ENCODE data around the gene ABHD18. TPM values are rescaled to one million over a fixed set of nuclear protein-coding genes. Genes with fewer than 3 reads are reported as not detected.

ABHD18 gene
- polyA plus RNA-seq, 1 donor from 2014 or later, result 17.5 TPM

DNA sequence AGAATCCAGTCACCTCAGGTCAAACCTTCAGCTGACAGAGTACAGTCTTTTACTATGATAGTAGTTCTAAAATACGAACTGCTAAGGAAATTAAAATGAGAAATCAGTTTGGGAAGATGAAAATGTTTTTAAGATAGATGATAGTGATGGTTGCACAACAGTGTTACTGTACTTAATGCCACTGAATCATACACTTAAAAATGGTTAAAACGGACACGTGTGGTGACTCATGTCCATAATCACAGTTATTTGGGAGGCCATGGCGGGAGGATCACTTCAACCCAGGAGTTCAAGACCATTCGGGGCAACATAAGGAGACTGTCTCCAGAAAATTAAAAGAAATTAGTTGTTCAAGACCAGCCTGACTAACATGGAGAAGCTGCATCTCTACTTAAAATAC is 41.4 kb downstream of the ABHD18 start:
- no peak overlapping the region for H3K4me3 ChIP-seq (ENCODE audit: low read length)
- no peak overlapping the region for H3K4me2 ChIP-seq (ENCODE audit: low read length)
- H3K9me2 ChIP-seq (ENCODE audit: insufficient read depth, low read length), result no peaks in the 10 kb centered on the region
- H3F3A ChIP-seq (ENCODE audit: insufficient read depth, low read length, poor library complexity, severe bottlenecking), result no peaks in the 10 kb centered on the region
- H3K9ac ChIP-seq (ENCODE audit: low read length), result no peak overlapping the region
- no peaks in the 10 kb centered on the region for H3K27me3 ChIP-seq (ENCODE audit: insufficient read depth, low read depth, low read length)
- H3K36me3 ChIP-seq (ENCODE audit: insufficient read depth, low read length), result no peaks in the 10 kb centered on the region
- no peak overlapping the region for H3K27ac ChIP-seq (ENCODE audit: low read length)
- no peak overlapping the region for H2AFZ ChIP-seq (ENCODE audit: low read depth, low read length)
- no peaks in the 10 kb centered on the region for H4K20me1 ChIP-seq (ENCODE audit: insufficient read depth)
- no peaks in the 10 kb centered on the region for H3K9me3 ChIP-seq (ENCODE audit: low read length)
- H3K79me2 ChIP-seq (replicated peaks; ENCODE audit: insufficient read depth, low read length), result no peaks in the 10 kb centered on the region
- no peak for TF ChIP-seq SMC3 (conservative IDR thresholded peaks at IDR 0.05; ENCODE audit: poor library complexity)
- TF ChIP-seq, protein P1, sequence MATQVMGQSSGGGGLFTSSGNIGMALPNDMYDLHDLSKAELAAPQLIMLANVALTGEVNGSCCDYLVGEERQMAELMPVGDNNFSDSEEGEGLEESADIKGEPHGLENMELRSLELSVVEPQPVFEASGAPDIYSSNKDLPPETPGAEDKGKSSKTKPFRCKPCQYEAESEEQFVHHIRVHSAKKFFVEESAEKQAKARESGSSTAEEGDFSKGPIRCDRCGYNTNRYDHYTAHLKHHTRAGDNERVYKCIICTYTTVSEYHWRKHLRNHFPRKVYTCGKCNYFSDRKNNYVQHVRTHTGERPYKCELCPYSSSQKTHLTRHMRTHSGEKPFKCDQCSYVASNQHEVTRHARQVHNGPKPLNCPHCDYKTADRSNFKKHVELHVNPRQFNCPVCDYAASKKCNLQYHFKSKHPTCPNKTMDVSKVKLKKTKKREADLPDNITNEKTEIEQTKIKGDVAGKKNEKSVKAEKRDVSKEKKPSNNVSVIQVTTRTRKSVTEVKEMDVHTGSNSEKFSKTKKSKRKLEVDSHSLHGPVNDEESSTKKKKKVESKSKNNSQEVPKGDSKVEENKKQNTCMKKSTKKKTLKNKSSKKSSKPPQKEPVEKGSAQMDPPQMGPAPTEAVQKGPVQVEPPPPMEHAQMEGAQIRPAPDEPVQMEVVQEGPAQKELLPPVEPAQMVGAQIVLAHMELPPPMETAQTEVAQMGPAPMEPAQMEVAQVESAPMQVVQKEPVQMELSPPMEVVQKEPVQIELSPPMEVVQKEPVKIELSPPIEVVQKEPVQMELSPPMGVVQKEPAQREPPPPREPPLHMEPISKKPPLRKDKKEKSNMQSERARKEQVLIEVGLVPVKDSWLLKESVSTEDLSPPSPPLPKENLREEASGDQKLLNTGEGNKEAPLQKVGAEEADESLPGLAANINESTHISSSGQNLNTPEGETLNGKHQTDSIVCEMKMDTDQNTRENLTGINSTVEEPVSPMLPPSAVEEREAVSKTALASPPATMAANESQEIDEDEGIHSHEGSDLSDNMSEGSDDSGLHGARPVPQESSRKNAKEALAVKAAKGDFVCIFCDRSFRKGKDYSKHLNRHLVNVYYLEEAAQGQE (IDR thresholded peaks at IDR 0.05; ENCODE audit: borderline replicate concordance), result no peak

DNA sequence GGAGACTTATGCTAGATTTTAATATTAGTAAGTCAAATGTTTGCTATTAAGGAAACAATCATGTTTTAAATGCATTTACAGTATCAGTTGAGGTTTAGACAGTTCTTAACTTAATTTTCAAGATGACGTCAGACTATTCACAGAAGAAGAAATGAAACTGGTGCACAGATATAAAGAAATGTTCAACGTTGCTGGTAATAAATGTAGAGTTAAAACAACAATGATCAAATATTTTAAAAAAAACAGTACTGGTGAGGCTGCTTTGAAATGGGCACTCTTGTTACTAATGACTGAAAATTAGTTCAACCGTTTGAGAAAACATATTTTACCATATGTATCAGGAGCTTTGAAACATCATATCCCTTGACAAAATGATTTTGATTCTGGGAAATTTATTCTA is 44.2 kb downstream of the ABHD18 start:
- H3K27ac ChIP-seq (ENCODE audit: low read length), result no peak overlapping the region
- no peak overlapping the region for H3K4me3 ChIP-seq (ENCODE audit: low read length)
- no peaks in the 10 kb centered on the region for H3K27me3 ChIP-seq (ENCODE audit: insufficient read depth, low read depth, low read length)
- no peak for TF ChIP-seq TAF1 (IDR thresholded peaks at IDR 0.05; ENCODE audit: low read depth)
- TF ChIP-seq, protein P2, sequence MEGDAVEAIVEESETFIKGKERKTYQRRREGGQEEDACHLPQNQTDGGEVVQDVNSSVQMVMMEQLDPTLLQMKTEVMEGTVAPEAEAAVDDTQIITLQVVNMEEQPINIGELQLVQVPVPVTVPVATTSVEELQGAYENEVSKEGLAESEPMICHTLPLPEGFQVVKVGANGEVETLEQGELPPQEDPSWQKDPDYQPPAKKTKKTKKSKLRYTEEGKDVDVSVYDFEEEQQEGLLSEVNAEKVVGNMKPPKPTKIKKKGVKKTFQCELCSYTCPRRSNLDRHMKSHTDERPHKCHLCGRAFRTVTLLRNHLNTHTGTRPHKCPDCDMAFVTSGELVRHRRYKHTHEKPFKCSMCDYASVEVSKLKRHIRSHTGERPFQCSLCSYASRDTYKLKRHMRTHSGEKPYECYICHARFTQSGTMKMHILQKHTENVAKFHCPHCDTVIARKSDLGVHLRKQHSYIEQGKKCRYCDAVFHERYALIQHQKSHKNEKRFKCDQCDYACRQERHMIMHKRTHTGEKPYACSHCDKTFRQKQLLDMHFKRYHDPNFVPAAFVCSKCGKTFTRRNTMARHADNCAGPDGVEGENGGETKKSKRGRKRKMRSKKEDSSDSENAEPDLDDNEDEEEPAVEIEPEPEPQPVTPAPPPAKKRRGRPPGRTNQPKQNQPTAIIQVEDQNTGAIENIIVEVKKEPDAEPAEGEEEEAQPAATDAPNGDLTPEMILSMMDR (IDR thresholded peaks at IDR 0.05; ENCODE audit: poor library complexity, severe bottlenecking), result no peak
- no peak for TF ChIP-seq SMC3 (conservative IDR thresholded peaks at IDR 0.05; ENCODE audit: poor library complexity)
- TF ChIP-seq EP300 (conservative IDR thresholded peaks at IDR 0.05; ENCODE audit: poor library complexity, severe bottlenecking), result no peak
- H3F3A ChIP-seq (ENCODE audit: insufficient read depth, low read length, poor library complexity, severe bottlenecking), result no peaks in the 10 kb centered on the region
- H2AFZ ChIP-seq (ENCODE audit: low read depth, low read length), result no peak overlapping the region
- H3K9ac ChIP-seq (ENCODE audit: low read length), result no peak overlapping the region
- H3K4me2 ChIP-seq (ENCODE audit: low read length), result no peak overlapping the region
- H4K20me1 ChIP-seq (ENCODE audit: insufficient read depth), result no peaks in the 10 kb centered on the region
- H3K36me3 ChIP-seq (ENCODE audit: insufficient read depth, low read length), result no peaks in the 10 kb centered on the region
- H3K79me2 ChIP-seq (replicated peaks; ENCODE audit: insufficient read depth, low read length), result no peaks in the 10 kb centered on the region
- H3K9me3 ChIP-seq (ENCODE audit: low read length), result no peaks in the 10 kb centered on the region
- no peaks in the 10 kb centered on the region for H3K9me2 ChIP-seq (ENCODE audit: insufficient read depth, low read length)

DNA sequence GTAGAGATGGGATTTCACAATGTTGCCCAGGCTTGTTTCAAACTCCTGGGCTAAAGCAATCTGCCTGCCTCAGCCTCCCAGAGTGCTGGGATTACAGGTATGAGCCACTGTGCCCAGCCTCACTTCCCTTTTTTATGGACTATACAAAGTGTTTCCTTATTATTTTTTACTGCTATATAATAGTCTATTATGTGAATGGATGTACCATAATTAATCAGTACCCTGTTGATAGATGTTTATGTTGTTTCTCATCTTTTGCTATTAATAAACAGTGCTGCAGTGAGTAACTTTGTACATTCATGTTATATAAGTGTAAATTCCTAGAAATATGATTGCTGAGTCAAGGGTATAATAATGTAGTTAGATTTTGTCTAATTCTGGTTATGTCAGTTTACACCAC is 60.1 kb downstream of the ABHD18 start:
- Histone ChIP-seq H3K9me3 (ENCODE audit: low read length) (no peaks in the 10 kb centered on the region), H3K4me2 (ENCODE audit: low read length) (no peak overlapping the region), H3K9ac (ENCODE audit: low read length) (no peak overlapping the region), H3K27ac (ENCODE audit: low read length) (no peak overlapping the region), H4K20me1 (ENCODE audit: insufficient read depth) (no peaks in the 10 kb centered on the region), H3K36me3 (ENCODE audit: insufficient read depth, low read length) (peaks cover 9% of the 10 kb centered on the region), H2AFZ (ENCODE audit: low read depth, low read length) (no peak overlapping the region), H3K79me2 (replicated peaks; ENCODE audit: insufficient read depth, low read length) (no peaks in the 10 kb centered on the region), H3K9me2 (ENCODE audit: insufficient read depth, low read length) (no peaks in the 10 kb centered on the region), H3K4me3 (ENCODE audit: low read length) (no peak overlapping the region), H3K27me3 (ENCODE audit: insufficient read depth, low read depth, low read length) (no peaks in the 10 kb centered on the region), H3F3A (ENCODE audit: insufficient read depth, low read length, poor library complexity, severe bottlenecking) (no peaks in the 10 kb centered on the region)
- TF ChIP-seq EP300 (conservative IDR thresholded peaks at IDR 0.05; ENCODE audit: poor library complexity, severe bottlenecking) (no peak), RAD21 (conservative IDR thresholded peaks at IDR 0.05) (no peak), MXI1 (conservative IDR thresholded peaks at IDR 0.05; ENCODE audit: poor library complexity, severe bottlenecking) (no peak), EZH2 (IDR thresholded peaks at IDR 0.05; ENCODE audit: borderline replicate concordance, insufficient read depth, low read length, poor library complexity, severe bottlenecking) (no peak), POLR2AphosphoS5 (IDR thresholded peaks at IDR 0.05) (no peak), TAF1 (IDR thresholded peaks at IDR 0.05; ENCODE audit: low read depth) (no peak), SMC3 (conservative IDR thresholded peaks at IDR 0.05; ENCODE audit: poor library complexity) (no peak)
- TF ChIP-seq, protein P1 (IDR thresholded peaks at IDR 0.05; ENCODE audit: borderline replicate concordance), result no peak
- TF ChIP-seq, protein P2 (IDR thresholded peaks at IDR 0.05; ENCODE audit: poor library complexity, severe bottlenecking), result no peak
